AG04449 (cell line): Measurements from ENCODE around the gene RDX.

Source experiments
- CTCF ChIA-PET: fragments of 350-600 bp; formaldehyde crosslinking; extraction: SDS; loops from one replicate; lab custom pipeline; 2021; ENCODE audit warnings: antibody characterized with exemption; lab: Yijun Ruan, JAX
- POLR2A ChIA-PET: fragments of 400-600, 350-600 bp; formaldehyde crosslinking; extraction: SDS; loops from one replicate; lab custom pipeline; 2020; ENCODE audit warnings: antibody characterized with exemption, inconsistent platforms; lab: Yijun Ruan, JAX
- DNase-seq: peaks from one replicate; pipeline ENCODE4 v3.0.0-alpha.2; 2010; ENCODE audit warnings: low read depth, low spot score
- H3K4me3 ChIP-seq: 2 replicates; pipeline ENCODE4 v1.5.1; 2011; ENCODE audit warnings: low read depth, mild to moderate bottlenecking, control low read depth, low read length
- CTCF ChIP-seq: IDR thresholded peaks from one replicate; pipeline ENCODE4 v1.5.1; 2011; ENCODE audit warnings: mild to moderate bottlenecking, moderate library complexity, low read length, control low read depth, inconsistent platforms; ENCODE audit not compliant: insufficient read depth; ENCODE audit errors: missing control alignments

RDX gene

DNA sequence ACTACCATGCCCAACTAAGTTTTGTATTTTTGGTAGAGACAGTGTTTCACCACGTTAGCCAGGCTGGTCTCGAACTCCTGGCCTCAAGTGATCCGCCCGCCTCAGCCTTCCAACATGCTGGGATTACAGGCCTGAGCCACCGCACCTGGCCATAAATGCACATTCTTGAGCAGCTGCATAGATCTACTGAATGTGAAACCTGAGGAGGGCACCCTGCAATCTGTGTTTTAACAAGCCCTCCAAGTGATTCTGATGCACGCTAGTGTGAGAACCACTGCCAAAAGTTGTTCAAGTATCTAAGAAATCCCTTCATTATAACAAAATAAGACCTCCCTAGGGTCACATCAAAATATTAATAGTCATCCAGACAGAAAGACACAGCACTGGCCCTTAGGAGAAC, 89.3 kb downstream of the RDX start:
- CTCF ChIA-PET = interaction anchor here (0.8 kb wide), 1 partner anchor 9 kb away, joined by 3 read pairs; no protein-coding TSS in a partner anchor
- DNase-seq = no peak
- POLR2A ChIA-PET = no interaction called here
- H3K4me3 ChIP-seq = no peak overlapping the region
- no peak for TF ChIP-seq CTCF

DNA sequence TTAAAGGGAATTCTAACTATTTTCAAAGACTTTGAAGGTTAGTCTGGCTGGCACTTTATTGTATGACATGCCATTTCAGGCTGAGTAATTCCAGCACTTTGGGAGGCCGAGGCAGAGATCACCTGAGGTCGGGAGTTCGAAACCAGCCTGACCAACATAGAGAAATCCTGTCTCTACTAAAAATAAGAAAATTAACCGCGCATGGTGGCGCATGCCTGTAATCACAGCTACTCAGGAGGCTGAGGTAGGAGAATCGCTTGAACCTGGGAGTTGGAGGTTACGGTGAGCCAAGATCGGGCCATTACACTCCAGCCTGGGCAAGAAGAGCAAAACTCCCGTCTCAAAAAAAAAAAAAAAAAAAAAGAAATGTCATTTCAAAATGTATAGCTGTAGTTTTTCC, 95.6 kb downstream of the RDX start:
- H3K4me3 ChIP-seq = no peak overlapping the region
- DNase-seq = no peak
- ChIA-PET CTCF (interaction anchor here (0.7 to 14.3 kb wide), 35 partner anchors 9 to 1030 kb away, joined by 3 to 206 read pairs (median 5); partner anchors contain the start of gene FDX1), POLR2A (no interaction called here)
- no peak for TF ChIP-seq CTCF

- no peak for DNase-seq
- no peak for TF ChIP-seq CTCF
- H3K4me3 ChIP-seq = no peak overlapping the region
- CTCF ChIA-PET = interaction anchor here (0.7 to 14.3 kb wide), 23 partner anchors 9 to 1030 kb away, joined by 3 to 206 read pairs (median 7); partner anchors contain the start of gene FDX1
- POLR2A ChIA-PET = no interaction called here
Observed at GRCh38 chr11:110200241-110200640, 96.2 kb downstream of the RDX start.

DNA sequence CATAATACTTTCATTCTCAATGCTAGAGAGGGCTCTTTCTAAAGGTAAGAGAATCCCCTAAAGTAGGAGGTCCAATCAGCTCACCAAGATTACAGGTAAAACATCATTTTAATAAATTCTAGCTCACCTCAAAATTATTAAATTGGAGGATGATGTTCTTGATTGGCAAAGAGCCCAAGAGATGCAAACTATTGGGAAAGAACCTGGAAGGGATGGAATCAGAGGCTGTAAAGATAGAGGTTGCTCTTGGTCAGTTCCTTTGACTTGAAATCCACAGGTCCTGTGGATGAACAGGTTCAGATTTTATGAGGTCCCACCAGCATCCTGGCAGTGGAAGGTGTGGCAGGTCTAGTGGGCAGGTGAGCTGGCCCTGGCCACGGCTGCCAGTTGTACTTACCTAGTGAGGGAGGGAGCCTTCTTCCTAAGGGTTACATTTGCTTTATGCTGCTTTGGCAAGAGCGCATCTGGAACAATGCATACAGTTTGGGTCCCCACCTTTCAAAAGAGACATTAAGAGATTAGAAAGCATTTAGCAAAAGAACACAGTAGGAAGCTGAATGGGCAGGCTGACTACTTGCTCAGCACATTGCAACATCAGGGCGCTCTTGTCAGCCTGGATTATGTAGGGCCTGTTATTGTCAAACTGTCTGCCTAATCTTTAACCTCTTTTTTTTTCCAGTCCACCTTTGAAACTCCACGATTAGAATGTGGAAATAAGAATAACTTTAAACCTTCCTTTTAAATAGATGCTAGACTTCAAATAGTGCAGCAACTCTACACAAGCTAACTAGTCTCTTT, 97.0 kb downstream of the RDX start:
- POLR2A ChIA-PET = no interaction called here
- no peak overlapping the region for H3K4me3 ChIP-seq
- no peak for TF ChIP-seq CTCF
- no peak for DNase-seq
- CTCF ChIA-PET = interaction anchor here (0.7 to 14.3 kb wide), 7 partner anchors 10 to 232 kb away, joined by 3 to 206 read pairs (median 7); partner anchors contain the start of gene FDX1

GRCh38 chr11:110198031-110198729, 98.2 kb downstream of the RDX start:
- ChIA-PET POLR2A (no interaction called here), CTCF (interaction anchor here (0.8 to 14.3 kb wide), 7 partner anchors 21 to 257 kb away, joined by 3 to 206 read pairs (median 3); partner anchors contain the start of gene FDX1)

More at GRCh38 chr11:110198031-110198729, 98.2 kb downstream of the RDX start:
- no peak overlapping the region for H3K4me3 ChIP-seq
- no peak for TF ChIP-seq CTCF
- no peak for DNase-seq
